IPS-NIHi7 (cell line): ENCODE results near the gene CNKSR1.

Experiments
- DNase-seq: peaks from one replicate; pipeline ENCODE4 v3.0.0; 2012; ENCODE audit warnings: mixed read lengths; ENCODE audit errors: extremely low spot score

Gene CNKSR1

DNA sequence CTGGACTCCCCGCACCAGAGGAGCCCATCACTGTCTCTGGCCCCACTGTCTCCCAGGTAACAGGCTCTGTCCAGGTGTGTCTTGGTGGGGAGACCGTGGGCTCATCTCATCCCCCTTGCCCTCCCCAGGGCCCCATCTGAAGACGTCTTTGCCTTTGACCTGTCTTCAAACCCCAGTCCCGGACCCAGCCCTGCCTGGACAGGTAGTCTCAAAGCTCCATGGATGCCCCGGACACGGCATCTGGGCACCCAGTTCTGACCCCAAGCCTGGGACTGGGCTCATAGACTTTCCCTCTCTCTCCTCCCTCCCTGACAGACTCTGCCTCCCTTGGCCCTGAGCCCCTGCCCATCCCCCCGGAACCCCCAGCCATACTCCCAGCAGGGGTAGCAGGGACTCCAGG is 6.8 kb downstream of the CNKSR1 start:
- DNase-seq, result no peak

- DNase-seq, result no peak
Observed at GRCh38 chr1:26184883-26185282, 7.6 kb downstream of the CNKSR1 start.

DNA sequence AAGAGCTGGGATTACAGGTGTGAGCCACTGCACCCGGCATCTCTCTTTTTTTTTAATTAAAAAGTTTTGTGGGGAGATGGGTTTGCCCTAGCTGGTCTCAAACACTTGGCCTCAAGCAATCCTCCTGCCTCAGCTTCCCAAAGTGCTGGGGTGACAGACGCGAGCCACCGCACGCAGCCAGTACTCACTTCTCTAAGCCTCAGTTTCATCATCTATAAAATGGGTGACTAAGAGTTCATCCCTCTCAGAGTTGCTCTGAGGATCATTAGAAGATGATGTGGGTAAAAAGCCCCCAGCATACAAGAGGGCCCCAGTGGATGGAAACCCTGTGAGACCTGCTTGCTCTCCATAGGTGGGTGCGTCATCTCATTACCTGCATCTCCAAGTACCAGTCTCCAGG is 10.6 kb downstream of the CNKSR1 start:
- DNase-seq, result no peak

DNA sequence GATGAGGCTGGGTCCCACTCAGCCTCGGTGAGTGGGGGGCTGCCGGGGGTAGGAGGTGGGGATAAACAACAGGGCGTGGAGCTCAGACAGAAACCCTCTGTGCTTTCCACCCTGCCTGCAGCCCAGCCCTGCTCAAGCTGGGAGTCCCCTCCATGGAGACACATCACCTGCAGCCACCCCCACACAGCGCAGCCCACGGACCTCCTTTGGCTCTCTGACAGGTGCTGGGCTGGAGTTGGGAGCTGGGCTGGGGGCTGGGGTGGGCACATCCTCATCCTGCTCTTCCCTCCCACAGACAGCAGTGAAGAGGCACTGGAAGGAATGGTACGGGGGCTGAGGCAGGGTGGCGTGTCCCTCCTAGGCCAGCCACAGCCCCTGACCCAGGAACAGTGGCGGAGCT is 11.2 kb downstream of the CNKSR1 start:
- no peak for DNase-seq

- no peak for DNase-seq
Observed at GRCh38 chr1:26189331-26189730, 12.0 kb downstream of the CNKSR1 start.

- no peak for DNase-seq
Observed at GRCh38 chr1:26189751-26190275, 12.5 kb downstream of the CNKSR1 start.

GRCh38 chr1:26190373-26190987 is 13.2 kb downstream of the CNKSR1 start, which contains the start of gene CATSPER4:
Gene CATSPER4 (plus strand): TSS chr1:26190602. CDS start chr1:26190628, 26 bp downstream.
- peak; percentile 96 for DNase-seq

DNA sequence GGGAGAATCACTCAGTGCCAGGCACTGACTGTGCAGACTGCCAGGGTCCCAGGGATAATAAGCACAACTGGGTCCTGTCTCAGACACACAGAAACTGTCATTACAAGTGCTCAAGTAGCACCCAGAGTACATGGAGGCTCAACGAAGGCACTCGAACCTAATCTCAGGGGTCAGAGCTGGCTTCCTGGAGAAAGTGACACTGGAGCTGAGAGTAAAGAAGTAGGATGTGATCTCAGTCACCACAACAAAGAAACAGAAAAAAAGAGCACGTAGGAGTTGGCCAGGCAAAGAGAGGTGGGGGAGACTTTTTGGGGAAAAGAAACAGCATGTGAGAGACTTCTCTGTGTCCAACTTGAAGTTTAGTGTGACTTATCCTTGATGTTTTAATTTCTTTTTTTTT is 14.4 kb downstream of the CNKSR1 start:
- no peak for DNase-seq

GRCh38 chr1:26195805-26196204 is 18.5 kb downstream of the CNKSR1 start:
- no peak for DNase-seq

- DNase-seq, result no peak
Observed at GRCh38 chr1:26197301-26197700, 20.0 kb downstream of the CNKSR1 start.

DNA sequence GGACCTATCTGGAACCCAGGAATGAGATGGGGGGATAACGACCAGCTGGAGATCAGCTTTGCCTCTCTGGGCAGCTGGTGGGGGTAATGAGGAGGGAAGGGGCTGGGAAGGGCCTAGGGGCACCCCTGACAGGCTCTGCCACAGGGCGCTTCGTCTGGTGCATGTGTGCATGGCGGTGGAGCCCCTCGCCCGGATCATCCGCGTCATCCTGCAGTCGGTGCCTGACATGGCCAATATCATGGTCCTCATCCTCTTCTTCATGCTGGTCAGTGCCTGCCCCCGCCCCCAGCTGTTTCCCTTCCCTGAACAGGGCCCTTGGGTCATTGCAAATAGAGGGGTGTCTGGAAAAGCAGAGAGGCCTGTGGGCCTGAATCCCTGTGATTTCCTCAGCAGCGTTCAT is 20.5 kb downstream of the CNKSR1 start:
- DNase-seq, result no peak

DNA sequence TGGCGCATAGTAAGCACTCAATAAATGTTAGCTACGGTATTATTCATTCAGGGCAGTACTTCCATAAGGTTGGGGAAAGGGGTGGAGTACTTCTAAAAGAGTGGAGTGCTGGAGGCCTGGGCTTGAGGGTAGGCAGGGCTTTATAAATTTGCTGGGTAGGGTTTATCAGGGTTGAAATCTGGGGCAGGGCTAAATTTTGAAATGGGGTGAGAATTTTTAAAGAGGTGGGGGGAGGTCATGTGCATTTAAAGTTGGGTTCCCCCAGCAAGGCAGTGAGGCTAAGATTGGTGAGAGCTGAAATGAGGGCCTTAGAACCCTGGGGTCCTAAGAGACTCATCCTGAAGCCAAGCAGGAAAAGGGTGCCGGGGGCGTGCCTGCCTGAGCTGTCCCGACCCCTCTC is 23.1 kb downstream of the CNKSR1 start:
- no peak for DNase-seq

- DNase-seq, result peak; percentile 38
Observed at GRCh38 chr1:26203642-26204318, 26.5 kb downstream of the CNKSR1 start.

DNA sequence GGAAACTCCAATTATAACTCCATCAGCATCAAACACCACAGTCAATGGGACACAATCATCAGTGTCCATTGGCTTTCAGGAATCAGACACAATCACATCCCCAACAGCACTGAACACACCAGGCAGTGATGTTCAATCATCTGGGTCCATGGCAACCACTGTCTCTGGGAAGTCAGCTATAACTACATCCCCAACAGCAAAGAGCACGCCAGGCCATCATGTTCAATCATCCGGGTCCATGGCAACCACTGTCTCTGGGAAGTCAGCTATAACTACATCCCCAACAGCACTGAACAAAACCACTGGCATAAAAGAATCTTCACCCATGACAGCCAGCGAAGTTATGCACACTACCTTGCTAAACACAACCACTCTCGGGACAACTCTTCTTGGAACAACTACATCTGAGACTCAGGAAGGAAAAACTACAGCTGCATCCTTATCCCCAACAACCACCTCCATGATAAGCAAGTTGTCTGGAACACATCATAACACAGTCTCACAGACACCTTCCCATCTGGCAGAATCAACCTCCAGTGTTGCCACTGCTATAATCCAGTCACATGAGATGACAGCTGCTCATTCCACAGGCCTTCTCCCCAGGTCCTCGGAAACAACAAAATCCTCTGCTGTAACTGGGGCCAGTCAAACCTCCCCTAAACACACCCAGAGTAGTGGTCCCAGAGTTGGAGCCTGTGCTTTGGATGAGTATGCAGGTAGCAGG is 33.0 kb downstream of the CNKSR1 start:
- DNase-seq, result no peak

DNA sequence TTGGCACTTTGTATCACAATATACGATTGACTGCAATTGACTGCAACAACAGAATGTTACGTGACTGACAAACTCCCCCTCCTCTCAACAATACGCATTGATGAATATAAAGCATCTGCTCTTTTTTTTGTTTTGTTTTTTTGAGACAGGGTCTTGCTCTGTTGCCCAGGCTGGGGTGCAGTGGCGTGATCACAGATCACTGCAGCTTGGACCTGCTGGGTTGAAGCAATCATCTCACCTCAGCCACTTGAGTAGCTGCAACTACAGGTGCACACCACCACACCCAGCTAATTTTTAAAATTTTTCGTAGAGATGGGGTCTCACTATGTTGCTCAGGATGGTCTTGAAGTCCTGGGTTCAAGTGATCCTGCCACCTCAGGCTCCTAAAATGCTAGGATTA is 35.4 kb downstream of the CNKSR1 start:
- no peak for DNase-seq

- DNase-seq, result no peak
Observed at GRCh38 chr1:26213335-26213905, 36.1 kb downstream of the CNKSR1 start.

GRCh38 chr1:26215246-26215645 is 38.0 kb downstream of the CNKSR1 start:
- no peak for DNase-seq

- DNase-seq, result no peak
Observed at GRCh38 chr1:26218906-26219494, 41.7 kb downstream of the CNKSR1 start.

GRCh38 chr1:26220199-26220912 is 43.1 kb downstream of the CNKSR1 start:
- no peak for DNase-seq

DNA sequence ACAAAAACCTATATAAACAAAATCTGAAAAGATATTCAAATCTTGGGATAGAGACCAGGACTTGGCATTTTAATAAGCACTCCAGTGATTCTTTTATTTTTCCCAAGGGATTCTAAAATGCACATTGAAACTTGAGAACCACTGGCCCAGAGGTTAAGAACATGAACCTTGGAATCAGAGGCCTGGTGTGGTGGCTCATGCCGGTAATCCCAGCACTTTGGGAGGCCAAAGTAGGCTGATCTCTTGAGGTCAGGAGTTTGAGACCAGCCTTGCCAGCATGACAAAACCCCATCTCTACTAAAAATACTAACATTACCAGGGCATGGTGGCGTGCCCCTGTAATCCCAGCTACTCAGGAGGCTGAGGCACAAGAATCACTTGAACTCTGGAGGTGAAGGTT is 43.8 kb downstream of the CNKSR1 start:
- no peak for DNase-seq

DNA sequence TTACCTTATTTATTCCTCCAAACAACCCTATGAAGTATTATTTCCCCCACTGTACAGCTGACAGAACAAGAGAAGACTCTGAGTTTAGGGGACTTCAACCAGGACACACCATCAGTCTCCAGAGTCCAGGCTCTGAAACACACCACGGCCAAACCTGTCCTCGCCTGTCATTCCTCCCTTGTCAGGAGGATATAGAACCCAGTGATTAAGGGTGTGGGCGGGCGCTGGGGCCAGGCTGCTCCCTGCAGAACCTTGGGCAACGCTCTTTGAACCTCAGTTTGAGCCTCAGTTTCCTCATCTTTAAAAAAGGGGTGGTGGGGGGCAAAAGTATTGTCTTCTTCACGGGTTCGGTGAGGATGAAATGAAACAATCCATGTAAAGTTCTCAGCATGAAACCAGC is 47.3 kb downstream of the CNKSR1 start:
- no peak for DNase-seq
